NCI-H2171 (cell line): Measurements from ENCODE around the gene CADPS.

Source experiments
- DNase-seq: peaks from one replicate; lab custom pipeline; 2025; lab: John Stamatoyannopoulos, UW

CADPS gene

DNA sequence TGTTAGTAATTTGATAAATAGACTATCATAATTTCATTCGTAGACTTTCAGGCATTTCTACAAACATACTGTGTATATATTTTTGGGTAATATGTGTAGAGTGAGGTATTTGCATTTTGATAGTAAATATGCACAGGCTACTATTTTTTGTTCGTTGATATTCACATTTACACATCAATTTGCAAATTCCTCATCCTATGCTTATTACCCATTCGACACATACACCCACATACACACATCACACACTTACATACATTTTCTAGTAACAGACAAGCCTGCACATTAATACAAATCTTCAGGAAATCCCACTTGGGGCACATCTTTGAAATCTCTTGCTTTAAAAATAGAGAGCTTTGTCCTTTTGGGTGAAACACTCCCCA, 373.9 kb downstream of the CADPS start:
- no peak for DNase-seq

DNA sequence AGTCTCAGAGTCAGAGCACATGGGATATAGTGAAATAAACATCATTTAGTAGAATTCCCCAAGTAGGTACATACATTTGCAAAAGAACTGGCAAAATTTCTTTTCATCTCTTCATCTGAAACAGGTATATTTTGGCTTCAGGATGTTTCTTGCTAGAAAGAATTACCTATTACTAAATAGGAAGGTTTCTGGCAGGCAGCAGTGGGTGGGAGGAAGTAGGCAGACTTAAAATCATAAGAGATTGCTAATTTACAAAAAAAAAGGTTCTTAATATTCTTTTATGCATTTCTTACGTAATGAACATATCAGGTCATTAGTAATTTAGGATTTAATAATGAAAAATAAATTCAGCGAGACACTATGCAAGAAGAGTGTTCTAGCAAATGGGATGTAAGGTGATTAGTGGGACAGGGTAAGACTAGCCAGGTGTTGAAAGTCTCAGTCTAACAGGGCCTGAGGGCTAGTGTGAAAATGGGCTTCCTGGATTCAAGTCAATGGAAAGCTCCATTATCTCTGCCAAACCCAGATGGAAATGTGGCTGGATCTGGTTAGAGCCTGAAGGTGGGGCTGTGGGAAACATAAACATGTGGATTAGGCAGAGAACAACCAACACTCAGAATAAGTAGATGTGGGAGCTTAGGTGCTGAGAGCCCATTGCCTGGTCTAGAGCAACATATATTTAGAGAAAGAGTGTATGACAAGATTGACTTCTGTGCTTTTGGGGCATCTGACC, 374.5 kb downstream of the CADPS start:
- no peak for DNase-seq

DNA sequence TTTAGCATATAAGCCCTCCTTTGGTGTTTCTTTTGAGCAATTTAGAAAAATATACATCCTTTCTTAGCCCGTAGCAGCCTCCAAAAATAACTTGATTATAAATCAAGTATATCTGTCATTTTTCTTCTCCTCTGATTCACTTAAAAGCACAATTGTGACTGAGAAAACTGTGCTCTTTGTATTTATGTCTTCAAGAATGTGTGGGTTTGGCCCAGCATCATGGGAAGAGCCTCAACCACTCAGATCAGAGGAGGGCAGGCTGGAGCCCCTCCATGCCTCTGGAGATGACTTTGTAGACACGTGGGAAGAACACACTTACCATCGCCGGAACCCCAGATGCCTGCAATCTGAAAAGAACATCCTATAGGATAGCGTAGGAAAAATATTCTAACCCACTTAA, 378.1 kb downstream of the CADPS start:
- DNase-seq = no peak

DNA sequence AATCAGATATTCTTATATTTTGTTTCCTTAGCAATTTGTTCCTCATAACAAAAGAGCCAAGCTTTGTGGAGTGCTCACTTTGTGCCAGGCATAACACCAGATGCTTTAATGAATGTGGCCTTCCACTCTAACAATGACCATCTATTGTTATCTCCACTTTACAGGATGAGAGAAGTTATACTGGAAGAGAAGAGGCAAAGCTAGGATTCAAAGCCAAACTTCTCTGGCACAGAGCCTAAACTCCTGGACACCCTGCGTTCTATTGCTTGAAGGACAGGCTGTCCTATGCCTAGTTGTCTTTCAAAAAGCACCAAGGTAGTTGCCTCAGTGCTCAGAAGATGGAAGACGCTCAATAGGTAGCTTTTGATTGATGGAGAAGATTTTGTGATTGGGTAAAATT, 378.7 kb downstream of the CADPS start:
- DNase-seq = no peak

DNA sequence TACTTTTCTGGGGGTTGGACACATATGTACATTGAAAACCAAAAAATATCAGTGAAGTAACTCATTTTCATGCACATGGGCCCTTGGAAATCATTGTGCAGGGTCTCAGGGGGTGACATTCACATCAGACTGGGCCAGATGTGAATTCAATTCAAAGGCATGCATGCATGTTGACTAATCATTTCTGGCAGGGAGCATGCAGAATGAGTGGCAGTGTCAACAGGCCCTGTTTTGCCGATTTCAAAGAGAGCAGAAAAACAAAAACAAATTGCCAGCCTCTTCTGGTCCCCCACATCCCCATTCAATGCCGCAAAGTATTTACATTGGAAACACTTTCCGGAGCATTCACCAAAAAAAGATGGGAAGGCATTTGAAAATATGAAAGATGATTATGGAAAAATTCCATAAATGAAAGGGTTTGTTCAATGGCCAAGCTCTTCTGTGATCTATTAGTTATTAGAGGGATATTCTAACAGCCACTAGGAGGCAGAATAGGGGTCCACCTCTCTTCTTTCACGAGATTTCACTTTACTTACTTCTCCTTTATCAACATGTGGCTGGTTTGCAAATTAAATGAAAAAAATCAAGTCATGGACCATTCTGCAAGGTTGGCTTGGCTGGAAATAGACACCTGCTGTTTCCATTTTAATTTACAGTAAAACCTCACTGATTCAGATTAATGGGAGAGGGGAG, 382.0 kb downstream of the CADPS start:
- no peak for DNase-seq

DNA sequence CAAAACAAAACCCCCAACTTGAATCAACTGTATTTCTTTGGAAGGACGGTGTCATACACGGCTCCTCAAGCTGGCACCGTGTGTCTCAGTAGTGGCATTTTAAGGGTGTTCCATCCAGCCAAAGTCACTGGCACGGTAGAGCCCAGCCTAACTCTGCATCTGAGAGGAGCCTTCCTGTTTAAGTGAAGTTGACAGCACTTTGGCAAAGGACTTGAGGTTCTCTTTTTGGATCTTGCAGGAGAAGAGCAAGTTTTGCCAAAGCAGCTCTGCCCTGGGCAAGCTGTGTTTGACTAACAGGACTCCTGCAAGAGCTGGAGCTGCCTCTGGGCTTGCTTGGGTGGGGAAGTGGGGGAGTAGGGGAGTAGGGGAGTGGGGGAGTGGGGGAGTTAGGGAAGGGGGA, 392.3 kb downstream of the CADPS start:
- no peak for DNase-seq

DNA sequence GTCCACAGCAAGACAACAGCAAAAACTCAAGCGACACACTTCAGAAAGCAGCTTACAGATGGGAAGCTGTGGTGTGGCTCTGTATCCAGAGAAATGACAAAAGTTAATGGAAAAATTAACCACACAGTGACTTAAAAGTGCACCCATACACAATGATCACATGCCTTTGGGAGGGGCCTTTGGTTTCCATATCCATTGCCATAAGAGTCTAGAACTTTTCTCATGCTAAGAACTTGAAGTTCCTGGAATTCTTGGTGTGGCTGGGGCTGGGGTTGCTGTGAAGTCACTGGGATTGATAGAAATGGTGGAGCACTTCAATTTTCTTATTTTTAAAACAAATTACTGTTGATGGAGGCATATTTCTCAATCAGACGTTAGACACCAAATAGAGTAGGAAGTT, 393.3 kb downstream of the CADPS start:
- no peak for DNase-seq

DNA sequence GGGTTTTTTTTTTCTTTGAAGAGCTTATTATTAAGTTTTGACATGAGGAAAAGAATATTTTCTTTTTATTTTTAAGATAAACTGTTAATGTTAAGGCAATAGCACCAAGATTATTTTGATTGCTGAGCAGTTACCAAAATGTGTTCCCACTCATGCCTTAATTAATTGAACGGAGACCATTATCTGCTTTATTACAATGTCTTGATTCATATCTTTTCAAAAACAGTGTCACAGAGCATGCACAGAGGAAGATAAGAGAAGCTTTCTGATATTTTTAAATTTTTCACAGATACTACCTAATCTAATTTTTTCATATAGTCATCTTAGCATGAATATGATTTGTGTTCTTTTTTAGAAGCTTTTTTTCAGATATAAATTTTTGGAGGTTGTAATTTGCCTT, 395.2 kb downstream of the CADPS start:
- DNase-seq = no peak

DNA sequence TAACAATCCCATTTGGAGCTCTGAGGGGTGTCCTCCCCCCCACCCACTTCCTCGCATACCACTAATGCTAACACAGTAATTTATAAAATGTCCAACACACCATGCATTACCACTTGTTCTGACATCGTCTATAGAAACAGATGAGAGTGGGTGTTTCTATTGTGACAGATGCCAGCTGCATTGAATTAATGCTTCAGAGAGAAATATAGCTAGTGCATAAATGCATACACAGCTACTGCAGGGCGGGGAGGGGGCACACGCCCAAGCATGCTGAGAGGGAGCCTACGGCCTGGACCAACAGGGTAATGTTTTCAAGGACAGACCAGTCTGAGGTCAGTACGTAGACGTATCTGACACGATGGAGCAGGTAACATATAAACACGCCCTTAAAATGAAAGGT, 395.9 kb downstream of the CADPS start:
- DNase-seq = no peak

DNA sequence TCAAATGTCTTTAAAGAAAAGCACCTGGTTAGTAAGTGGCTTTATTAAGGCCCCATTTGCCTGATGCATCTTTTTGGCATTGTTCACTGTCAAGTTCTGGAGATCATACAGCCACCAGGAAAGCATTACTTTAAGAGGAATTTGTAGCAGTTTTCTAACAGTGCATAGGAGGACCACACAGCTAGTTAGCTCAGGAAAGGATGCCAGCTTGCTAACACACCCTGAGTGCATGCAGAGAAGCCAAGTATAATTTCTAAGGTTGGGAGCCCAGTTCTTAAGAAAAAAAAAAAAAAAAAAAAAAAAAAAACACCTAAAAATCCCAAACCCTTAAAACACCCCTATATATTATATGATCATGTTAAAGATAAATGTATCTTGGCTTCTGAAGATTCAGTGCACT, 399.9 kb downstream of the CADPS start:
- DNase-seq = no peak

DNA sequence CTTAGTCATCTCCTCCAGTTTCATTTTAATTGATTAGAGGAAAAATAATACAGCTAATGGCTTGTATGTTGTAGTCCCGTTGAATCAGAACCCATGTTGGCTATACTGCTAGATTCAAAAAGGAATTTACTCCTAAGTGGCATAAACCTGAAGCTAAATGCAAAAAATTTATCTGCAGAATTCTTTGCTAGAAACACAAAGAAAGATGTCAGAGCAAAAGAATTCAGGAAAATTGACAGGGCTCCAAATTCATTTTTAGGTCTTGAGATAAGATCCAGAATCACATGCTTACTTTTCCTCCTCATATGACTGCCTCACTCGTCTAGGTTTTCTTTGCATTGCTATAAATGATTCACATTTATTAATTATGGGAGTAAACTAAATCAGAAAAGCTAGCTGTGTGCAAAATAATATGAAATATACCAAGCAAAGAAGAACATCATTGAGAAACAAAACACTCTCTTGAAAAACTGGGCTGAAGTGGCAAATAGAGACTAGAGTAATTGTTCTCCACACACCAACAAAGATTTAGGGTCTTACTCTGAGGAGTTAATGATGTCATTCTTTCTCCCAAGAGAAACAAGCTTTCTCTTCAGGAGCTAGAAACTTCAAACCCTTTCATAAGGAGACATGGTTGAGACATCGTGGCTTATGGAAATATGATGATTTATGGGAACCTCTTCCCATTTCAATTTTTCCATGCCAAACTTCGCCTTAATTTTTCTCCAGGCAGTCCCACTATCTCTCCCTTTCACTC, 407.1 kb downstream of the CADPS start:
- no peak for DNase-seq

DNA sequence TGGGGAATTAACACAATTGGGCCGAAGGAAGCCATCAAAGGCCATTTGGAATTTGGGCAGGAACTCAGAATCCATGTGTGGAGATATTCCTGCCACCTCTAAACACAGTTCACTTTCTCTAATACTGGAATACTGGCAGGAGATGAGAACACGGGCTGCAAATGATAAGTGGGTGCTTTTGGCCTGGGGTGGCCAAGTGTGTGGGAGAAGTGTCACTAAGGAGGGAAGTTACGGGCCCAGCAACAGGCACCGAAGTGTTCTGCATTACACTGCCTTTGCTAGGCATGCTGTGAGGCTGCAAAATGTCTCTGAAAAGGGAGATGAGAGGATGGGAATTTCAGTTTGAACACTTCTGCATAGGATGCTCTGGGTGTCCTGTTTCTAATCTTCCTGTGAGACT, 412.4 kb downstream of the CADPS start:
- DNase-seq = no peak

DNA sequence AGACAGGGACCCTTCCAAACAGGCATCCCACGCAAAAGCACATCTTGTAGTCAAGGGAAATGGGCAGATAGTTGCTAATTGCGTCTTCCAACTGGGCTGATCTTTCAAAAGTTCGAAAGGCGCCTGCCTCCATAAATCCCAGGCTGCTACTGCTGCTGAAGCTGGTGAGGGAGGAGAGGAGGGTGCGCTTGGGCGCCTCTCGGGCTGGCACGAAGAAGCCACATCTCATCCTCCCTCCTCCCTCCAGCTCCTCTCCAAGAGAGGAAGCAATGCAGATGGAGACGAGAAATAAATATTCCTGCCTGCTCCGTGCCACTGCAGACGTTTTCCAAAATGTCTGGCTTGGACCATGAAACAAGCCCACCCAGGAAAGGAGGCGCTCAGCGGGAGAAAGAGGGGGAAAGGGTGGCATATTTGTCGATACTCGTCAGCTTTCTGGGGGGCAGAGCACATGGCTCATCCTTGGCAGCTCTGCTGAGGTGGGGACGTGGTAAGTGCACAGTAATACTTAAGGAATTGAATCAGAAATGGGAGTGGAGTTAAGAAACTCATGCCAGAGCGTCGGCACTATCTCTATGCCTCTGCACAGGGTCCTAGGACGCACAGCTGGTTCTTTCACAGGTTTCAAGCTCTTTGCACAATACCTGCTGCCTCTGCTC, 413.0 kb downstream of the CADPS start:
- DNase-seq = no peak

DNA sequence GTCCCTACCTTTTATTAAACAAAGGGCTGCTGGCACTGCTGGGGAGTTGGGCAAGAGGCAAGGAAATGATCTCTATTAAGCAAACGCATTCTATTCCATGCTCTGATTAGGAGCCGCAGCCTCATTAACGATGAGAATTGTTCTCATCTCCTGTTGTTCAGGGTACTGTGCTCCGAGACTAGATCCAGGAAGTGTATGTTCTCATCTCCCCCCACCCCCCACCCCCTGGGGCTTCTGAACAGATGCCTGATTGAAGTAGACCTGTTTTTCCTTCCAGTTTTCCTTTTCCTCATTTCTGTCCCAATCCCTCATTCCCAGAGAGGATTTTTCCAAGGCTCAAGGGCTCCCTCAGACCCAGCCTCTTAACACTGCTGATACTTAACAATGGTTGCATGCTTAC, 420.3 kb downstream of the CADPS start:
- no peak for DNase-seq

DNA sequence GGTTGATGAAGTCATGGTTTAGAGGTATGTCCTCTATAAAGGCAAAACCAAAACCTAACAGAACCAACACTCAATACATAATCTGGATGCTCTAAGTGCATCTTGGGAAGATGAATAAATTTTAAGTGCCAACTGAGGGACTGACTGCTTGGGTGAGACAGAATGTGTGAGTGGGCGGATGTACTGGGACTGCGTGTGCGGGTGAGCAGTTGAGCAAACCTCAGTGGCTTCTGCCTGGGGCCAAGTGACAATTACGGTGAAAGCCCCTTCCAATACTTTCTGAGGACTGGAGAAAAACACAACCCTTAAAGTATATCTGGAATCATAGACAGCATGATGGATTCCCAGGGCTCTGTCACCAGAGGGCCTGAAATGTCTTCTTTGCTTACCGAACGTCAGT, 421.8 kb downstream of the CADPS start:
- no peak for DNase-seq

DNA sequence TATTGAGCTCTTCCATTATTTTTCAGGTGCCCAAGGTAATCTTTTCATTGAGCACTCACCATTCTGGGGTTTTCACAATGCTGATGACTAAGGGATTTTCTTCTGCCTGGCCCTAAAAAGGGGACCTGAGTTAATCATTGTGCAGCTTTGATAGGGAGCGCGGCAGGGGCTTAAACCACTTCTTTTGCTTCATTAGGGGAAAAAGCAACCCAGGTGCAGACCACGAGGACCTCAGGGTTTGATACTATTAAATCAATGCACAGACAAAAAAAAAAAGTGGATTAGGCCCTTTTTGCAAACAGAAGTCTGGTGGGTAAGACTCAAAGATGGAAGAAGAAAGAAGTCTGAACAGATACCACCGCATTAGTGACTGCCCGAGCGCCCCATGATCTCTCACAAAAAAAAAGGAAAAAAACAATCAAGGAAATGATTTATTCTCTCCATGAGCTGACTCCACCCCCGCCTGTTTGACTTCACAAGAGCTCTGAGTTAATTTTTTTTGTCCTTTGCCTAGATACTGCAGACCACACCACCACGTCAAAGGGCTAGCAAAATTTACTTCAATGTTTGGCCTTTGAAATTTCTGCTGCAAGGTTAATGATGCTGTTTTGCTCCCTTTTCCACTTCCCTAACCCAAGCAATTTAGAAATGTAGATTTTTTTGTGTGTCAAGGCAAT, 423.9 kb downstream of the CADPS start:
- no peak for DNase-seq

DNA sequence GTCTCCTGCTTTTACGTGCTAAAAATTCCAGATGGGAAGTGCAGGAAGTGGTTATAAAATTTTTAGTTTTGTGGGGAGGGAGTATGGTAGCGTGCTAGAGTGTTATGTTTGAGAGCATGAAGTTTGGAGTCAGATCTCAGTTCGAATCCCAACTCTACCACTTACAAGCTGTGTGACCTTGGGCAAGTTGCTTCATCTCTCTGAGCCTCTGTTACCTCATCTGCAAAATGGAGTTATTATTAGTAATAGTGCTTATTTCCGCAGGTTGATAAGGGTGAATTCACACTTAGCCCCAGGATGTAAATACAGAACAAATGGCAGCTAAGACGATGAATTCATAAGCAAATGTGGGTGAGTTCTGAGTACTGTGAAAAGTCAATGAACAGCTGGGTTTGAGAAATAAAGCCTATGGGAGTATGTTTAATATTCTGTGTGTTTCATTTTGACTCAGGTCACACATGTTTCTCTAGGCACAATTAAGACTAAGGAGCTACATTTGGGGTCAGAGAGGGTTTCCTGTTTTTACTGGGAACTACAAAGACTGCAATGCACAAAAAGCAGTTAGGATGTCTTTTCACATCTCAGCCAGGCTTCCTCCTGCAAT, 428.8 kb downstream of the CADPS start:
- no peak for DNase-seq

DNA sequence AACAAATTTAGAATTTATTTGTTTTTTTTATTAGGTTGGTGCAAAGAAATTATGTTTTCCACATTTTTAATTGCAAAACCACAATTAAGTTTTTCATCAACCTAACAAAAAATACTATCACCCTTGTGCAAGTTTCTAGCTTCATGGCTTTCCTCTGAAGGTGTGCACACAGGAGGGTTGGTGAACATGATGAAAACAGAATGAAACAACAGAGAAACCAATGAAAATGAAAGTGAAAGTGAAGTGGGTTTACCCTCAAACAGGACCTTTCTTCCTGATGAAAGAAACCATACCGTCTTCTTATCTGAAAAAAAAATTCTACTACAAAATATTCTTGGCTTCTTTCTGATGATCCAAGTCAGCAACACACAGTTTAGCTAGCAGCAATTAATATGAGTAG, 429.9 kb downstream of the CADPS start:
- no peak for DNase-seq

DNA sequence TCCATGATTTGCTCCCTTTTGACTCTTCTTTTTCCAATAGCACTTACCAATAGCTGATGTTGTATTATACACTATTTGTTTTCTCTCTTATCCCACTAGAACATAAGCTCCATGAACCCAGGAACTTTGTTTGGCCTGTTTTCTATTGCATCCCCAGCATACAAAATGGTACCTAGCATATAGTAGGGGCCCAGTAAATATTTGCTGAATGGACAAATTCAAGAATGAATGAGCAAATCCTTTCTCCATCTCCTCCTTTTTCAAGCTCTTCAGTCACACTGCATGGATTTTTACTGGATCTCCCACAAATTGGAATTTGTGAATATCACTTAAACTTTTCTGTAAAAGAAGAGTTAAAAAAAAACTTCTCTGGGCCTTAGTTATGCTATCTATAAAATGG, 435.2 kb downstream of the CADPS start:
- no peak for DNase-seq

DNA sequence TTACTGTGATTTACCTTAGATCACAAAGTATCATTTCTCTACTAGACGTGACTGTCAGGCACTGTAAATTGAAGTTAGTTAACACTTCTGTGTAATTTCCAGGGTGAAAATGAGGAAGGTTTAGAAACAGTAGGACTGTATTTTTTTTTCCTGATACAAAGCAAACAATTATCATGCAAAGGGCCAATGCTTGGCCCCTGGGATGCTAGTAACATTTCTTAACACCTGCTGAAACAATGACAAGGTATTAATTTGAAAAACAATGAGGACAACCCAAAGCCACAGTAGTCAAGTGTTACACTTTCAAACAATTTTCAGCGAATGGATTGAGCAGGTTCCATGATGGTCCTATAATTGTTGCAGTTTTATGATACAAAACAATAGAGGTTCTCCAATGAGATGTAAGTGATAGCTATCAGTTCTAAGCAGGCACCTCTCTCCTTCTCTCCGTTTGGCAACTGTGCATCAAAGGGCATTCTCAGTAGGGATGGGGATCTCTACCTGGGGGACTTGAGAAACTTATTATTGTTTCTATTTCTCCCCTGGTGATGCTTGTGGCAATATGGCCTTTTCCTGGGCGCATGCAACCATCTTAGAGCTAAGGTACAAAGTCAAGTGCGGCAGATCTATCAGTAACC, 435.9 kb downstream of the CADPS start:
- DNase-seq = no peak

DNA sequence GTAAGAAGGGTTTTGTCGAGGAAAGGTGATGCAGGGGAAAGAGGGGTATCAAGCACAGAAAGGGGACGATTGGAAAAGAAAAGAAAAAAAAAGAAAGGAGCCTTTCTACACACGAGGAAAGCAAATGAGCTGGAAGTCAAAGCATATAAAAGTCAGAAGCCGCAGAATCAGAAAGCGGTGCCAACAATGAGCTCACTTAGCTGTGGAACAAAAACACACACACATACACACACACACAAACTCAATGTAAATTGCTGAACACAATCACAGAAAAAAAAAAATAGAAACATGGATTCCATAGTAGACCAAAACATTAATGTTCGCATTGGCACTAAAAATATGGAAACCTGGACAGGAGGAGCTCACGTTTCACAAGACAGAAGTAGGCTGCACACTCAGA, 438.4 kb downstream of the CADPS start:
- no peak for DNase-seq
